Stimulated activated CD8-positive, alpha-beta memory T cell treated with anti-CD3 and anti-CD28 coated beads, Interleukin-15, amount 100 ng/mL, for 24 hours (primary cell): ENCODE data around the gene KCTD4.
"Not testable (repeated sequence)": the region's sequence is repeated elsewhere in the genome, so short reads cannot be mapped to it uniquely, and the experiment has no call there.

Experiments used
- DNase-seq: peaks from one replicate; pipeline ENCODE4 v3.0.0-alpha.2; 2020; ENCODE audit warnings: low read depth

The KCTD4 gene

DNA sequence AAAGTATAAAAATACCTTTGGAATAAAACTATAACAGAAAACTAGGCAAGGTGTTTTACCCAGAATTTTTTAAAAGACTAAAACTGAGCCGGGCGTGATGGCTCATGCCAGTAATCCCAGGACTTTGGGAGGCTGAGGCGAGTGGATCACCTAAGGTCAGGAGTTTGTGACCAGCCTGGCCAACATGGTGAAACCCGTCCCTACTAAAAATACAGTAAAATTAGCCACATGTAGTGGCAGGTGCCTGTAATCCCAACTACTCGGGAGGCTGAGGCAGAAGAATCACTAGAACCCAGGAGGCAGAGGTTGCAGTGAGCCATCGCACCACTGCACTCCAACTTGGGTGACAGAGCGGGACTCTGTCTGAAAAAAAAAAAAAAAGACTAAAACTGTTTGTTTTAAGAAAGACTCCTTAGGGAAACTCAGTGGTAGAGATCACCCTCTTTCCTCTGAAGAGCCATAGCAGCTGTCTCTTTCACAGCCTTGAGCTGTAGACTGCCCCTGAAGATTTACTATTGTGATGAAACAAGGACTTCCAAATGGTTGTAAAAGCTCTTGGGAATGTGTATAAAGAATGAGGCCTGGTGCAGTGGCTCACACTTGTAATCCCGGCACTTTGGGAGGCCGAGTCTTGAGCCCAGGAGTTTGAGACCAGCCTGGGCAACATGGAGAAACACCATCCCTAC lies 14.7 kb upstream of the KCTD4 start:
- no peak for DNase-seq

GRCh38 chr13:45209229-45209628 lies 8.4 kb upstream of the KCTD4 start:
- DNase-seq, result no peak

- DNase-seq, result no peak
Observed at GRCh38 chr13:45208132-45208531, 7.3 kb upstream of the KCTD4 start.

GRCh38 chr13:45207319-45207718 lies 6.5 kb upstream of the KCTD4 start:
- no peak for DNase-seq

- DNase-seq, result no peak
Observed at GRCh38 chr13:45206340-45206739, 5.5 kb upstream of the KCTD4 start.

GRCh38 chr13:45205124-45205523 lies 4.3 kb upstream of the KCTD4 start:
- no peak for DNase-seq

GRCh38 chr13:45199711-45200110 lies 1.1 kb downstream of the KCTD4 start:
- DNase-seq, result no peak

- no peak for DNase-seq
Observed at GRCh38 chr13:45198924-45199323, 1.9 kb downstream of the KCTD4 start.

GRCh38 chr13:45198041-45198440 lies 2.8 kb downstream of the KCTD4 start:
- no peak for DNase-seq

DNA sequence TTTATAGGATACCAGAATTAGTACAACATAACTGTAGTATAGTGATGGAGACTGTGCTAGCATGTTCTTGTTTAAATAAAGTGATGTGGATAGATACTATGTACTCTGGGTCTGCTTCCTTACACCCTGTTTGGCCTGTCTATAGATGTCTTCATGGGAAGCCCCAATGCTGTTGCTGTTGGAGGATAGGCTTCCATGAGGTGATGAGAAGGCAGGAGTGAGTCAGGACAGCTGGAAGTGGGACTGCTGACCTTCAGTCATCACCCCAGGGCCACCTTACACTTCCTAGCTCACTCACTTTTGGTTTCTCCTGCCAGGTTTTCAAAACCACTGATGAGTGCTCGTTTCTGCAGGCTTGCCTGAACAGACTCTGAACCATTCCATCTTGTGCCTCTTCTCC lies 4.2 kb downstream of the KCTD4 start:
- DNase-seq, result no peak

DNA sequence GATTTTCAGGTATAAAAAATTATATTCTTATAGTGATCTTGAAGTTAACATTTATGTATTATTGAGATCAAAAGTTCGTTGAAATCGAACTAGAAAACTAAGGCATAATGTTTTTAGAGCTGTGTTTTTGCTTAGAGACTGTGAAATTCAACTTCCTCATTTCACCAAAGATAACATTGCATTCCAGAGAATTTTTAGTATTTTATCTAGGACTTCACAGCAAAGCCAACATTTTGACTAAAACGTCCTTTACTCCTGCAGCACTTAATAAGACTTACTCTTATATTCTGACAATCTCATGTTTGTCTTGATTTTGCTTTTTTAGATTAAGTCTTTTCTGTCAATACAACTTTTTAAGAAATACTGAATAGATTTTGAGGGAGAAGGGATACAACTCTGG lies 4.7 kb downstream of the KCTD4 start:
- no peak for DNase-seq

DNA sequence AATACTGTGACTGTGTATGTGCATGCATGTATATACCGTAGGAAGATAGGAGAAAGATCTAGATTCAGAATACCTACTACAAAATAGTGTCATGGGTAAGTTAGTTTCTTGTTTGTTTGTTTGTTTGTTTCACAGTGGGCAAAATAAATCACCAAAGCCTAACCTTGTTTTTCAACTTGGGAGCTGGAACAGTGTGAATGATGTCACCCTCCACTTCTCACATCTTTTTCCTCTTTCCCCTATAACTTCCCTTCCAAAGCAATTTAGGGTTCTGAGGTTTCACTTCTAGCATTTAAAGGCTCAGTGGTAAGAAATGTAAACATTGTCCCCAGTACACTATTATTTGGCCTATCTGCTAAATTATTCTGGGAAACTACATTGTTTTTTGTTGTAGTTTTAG lies 5.4 kb downstream of the KCTD4 start:
- DNase-seq, result no peak

GRCh38 chr13:45194081-45194939 lies 6.5 kb downstream of the KCTD4 start:
- no peak for DNase-seq

- no peak for DNase-seq
Observed at GRCh38 chr13:45191874-45192273, 9.0 kb downstream of the KCTD4 start.

DNA sequence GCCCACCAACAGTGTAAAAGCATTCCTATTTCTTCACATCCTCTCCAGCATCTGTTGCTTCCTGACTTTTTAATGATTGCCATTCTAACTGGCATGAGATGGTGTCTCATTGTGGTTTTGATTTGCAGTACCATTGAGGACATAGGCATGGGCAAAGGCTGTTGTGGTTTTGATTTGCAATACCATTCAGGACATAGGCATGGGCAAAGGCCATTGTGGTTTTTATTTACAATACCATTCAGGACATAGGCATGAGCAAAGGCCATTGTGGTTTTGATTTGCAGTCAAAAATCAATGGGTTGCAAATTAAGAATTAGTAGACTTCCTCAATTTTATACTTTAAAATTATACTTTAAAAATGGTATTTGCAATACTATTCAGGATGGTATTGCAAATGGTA lies 11.3 kb downstream of the KCTD4 start:
- not testable (repeated sequence) for DNase-seq

- DNase-seq, result not testable (repeated sequence)
Observed at GRCh38 chr13:45189077-45189476, 11.8 kb downstream of the KCTD4 start.

DNA sequence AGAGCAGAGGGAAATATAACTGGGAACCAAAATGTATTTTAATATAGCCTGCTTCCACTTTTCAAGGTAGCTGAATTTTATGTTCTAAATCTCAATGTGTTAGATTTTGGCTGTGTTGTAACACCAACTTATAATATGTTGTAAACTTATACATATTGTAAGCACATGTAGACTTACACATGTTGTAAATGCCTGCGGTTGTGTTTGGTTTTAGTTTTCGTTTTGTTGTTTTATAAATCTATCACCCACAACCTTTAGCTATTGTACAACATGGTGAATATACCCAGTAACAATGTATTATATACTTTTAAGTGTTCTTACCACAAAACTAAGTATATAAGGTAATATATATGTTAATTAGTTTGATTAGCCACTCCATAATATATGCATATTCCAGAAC lies 15.6 kb downstream of the KCTD4 start:
- no peak for DNase-seq

DNA sequence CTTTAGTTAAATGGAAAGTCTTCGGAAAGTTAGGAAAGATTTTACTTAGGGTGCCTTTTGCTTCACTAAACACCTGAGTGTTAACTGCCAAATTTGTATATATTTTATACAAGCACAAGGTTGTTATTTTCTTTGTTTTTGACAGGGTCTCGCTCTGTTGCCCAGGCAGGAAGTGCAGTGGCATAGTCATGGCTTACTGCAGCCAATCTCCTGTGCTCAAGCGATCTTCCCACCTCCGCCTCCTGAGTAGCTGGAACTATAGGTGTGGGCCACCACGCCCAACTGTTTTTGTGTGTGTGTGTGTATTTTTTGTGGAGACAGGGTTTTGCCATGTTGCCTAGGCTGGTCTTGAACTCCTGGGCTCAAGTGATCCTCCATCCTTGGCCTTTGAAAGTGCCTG lies 16.2 kb downstream of the KCTD4 start:
- no peak for DNase-seq

- DNase-seq, result no peak
Observed at GRCh38 chr13:45180713-45181601, 19.9 kb downstream of the KCTD4 start.

DNA sequence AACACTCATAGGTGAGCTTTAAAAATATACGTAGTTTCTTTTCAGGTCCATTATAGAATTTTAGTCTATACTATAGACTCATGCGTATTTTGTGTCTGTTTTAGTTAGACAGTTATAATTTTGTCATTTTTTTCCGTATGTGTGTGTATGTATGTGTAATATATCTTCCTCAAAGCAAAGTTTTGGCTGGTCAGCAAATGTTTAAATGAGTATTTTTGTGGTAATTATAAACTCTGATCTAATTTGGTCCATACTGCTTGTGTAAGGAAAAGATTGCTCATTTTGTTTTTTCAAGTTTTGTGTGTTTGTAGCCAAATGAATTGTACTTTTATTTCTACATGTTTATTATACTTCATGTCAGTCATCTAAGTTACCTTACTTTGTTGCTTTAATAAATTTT lies 20.5 kb downstream of the KCTD4 start:
- no peak for DNase-seq

DNA sequence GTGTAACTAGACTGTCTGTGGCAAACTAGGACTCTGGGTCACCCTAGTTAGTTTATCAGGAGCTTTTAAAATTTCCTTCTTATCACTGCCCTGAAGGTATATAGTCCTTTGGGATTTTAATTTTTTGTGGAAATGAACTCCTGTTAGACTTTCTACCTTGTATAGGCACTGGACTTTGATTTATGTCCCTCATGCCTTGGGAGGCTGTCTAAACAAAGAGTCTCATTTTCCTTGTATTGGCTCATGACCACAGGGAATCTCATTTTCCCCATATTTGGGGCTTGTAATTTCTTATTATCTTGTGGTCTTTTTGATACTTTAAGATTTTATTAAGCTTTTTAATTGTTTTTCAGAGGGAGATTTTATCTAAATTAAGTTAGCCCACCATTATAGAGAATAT lies 21.4 kb downstream of the KCTD4 start:
- no peak for DNase-seq

- no peak for DNase-seq
Observed at GRCh38 chr13:45178349-45179162, 22.3 kb downstream of the KCTD4 start.
